NCI-H2227 (cell line): ENCODE data around the gene RXRG.
"Not testable (repeated sequence)": the region's sequence is repeated elsewhere in the genome, so short reads cannot be mapped to it uniquely, and the experiment has no call there.

Source experiments
- DNase-seq: peaks from one replicate; lab custom pipeline; 2025; ENCODE audit not compliant: unreplicated experiment; lab: John Stamatoyannopoulos, UW

RXRG gene

DNA sequence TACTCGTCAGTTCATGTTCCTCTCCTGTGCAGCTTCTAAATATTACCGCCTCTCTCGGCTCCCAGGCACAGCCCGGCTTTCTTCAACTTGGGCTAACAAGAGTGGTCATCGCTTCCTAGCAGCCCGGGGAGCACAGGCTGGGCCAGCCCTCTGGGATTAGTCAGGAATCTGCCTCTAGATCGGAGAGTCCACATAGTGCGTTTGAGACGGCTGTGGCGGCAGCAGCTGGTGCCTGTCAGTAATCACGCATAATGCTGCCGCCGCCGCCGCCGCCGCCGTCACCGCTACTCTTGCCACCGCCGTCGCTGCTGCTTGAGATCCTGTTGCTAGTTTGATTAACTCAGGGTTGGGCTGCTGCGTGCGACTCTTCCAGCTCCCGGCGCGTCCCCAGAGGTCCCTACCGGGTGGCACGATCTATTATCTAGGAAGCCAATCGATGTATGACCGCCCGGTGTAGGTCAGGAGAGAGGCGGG, at the start of gene RXRG:
Gene RXRG, minus strand, starts transcription at position 230 of the 474 bp plus-strand sequence. CDS start 233 bp downstream, outside the sequence.
- peak; percentile 65 for DNase-seq

DNA sequence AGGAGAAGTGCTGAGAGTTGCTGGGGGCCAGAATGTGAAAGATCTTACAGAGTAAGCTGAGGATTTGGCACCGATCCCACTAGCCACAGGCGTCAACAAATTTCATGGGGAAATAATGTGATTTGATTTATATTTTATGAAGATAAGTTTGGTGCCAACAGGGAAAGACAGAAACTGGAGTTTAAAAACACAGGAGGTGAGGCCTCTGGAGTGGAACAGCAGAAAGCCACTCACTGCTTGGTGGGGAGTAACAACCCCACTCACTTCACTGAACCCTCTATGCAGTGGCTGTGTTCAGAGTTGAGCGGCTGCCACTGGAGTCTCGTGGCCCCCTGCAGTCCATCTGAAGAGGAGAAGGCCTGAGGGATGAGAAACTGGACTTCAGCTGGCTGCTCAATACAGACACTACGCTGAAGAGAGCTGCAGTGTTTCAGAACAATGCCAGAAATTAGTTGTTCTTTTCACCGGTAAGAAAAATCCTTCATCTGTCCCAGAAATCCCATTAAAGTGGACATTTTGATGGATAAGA, 48.0 kb upstream of the RXRG start:
- DNase-seq = no peak

DNA sequence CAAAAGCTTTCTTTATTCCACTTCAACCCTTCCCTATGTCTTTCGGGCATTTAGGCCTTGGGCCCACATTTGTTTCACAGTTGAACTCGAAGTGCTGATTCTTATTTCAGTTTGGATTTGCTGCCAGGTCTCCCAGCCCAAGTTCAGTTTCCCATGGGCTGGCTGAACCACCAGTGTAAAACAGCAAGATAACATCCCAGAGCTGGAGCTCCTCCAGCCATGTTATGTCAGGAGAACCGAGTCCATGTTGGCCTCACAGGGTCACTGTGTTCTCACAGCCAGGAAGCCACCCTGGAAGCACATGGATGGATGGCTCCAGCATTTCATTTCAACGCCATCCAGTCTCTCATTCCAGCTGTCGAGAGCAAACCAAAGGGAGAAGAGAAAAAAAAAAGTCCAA, 45.2 kb upstream of the RXRG start:
- DNase-seq = no peak

DNA sequence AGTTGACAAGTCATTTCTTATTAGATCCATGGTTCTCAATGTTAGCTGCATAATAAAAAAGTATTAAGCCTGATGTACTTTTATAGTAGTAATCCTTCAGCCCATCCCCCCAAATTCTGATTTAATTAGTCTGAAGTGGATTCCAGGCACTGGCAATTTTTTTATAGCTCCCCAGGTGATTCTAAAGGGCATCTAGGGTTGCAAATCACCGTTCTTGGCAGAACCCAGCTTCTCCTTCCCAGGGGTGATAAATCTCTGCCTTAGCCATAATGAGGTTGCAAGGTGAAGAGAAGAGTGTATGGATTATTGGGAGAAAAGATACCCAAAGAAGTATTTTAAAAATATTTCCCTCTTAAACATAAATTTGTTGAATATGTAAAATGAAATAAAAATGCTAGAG, 43.0 kb upstream of the RXRG start:
- no peak for DNase-seq

DNA sequence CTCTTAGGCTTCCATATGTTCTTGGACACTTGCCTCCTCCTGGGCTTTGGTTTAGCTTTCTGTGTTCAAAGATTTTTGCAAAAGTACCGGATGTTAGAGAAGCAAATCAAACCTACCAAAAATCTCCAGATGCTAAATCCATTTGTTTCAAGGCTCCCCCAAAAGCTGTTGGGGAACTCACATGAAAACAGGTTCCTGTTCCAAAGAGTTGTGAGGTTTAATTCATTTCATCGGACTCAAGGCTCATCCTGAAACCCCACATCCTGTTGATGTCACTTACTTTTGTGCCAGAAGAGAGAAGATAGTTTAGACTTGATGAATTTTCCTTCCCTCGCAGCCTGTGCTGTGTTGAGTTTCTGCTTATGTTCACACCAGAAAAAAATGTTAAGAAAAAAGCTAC, 41.7 kb upstream of the RXRG start:
- DNase-seq = no peak

DNA sequence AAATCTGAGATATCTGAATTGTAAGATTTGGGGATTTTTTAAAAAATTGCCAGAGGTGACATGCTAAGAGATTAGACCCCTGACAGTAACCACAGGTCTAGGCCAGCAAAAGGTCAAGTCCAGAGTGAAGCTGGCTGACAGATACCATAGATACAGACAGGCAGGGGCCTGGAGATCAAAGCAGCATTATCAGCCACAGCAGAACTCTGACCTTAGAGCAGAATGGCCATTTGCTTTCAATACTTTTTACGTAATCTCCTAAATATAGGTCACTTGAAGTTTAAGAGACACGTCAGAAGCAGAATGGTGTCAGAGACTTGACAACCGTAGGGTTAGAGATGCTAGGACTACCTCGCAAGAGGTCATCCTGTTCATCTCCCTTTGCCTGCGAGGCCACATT, 40.8 kb upstream of the RXRG start:
- DNase-seq = no peak

DNA sequence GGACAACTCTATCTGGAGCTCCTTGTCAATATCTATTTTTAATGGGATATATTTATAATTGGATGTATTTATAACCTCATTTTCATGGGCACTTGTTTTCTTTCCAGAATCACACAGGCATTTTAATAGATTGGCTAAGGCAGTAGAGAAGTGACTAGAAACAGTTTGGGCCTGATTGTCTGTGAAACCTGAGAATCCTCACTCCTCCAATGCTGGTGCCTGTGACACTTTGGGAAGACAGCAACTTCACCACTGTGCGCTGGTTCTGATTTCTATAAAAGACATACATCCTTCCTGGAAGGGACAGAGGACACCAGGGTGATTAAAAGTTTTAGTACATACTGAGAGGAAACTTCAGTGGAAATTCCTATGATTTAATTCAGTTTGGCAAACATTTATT, 39.6 kb upstream of the RXRG start:
- no peak for DNase-seq

DNA sequence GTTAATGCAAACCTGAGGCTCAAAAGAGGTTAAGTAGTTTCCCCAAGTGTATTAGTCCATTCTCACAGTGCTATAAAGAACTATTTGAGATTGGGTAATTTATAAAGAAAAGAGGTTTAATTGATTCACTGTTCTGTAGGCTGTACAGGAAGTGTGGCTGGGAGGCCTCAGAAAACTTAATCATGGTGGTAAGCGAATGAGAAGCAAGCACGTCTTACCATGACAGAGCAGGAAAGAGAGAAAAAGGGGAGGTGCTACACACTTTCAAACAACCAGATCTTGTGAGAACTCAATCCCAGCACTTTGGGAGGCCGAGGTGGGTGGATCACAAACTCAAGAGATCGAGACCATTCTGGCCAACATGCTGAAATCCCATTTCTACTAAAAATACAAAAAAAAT, 38.5 kb upstream of the RXRG start:
- no peak for DNase-seq

DNA sequence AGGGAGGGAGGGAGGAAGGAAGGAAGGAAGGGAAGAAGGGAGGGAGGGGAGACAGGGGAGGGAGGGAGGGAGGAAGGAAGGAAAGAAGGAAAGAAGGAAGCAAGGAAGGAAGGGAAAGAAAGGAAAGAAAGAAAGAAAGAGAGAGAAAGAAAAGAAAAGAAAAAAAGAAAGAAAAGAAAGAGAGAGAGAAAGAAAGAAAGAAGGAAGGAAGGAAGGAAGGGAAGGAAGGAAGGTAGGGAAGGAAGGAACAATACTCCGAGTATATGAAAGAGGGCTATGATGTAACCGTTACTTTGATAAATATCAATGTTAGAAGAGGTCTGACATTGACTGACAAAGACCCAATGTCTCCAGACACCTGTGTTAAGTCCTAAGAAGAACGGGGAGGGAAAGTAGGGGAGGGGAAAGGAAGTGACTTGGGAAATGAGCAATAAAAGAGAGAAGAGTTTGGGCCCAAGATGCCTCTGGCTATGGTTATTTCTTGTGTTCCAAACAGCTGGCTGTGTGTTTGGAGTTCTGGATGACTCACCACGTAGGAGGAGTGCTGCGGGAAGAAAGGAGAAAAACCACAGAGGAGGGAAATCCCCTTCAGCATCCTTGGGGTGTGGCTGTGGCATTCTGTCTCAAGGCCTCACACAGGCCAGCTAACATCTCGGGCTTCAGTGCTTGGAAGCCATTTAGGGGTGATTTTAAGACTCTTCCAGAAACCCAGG, 37.0 kb upstream of the RXRG start:
- no peak for DNase-seq

DNA sequence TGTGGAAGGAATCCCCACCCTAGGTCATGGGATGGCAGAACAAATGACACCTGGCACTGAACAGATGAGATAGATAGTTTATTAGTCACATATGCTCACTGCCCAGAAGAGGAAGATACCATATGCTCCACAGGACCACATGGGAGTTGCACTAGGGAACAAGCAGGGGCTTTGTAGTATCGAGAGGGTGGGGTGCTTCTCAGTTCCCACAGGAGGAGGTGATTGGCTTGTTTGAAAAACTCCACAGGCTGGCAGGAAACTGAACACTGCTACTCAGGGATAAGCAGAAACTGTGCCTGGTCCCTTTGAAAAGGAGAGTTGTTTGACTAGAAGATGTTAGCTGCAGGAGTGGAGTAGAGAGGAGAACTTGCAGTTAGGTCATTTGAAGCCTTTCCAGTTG, 31.9 kb upstream of the RXRG start:
- no peak for DNase-seq

DNA sequence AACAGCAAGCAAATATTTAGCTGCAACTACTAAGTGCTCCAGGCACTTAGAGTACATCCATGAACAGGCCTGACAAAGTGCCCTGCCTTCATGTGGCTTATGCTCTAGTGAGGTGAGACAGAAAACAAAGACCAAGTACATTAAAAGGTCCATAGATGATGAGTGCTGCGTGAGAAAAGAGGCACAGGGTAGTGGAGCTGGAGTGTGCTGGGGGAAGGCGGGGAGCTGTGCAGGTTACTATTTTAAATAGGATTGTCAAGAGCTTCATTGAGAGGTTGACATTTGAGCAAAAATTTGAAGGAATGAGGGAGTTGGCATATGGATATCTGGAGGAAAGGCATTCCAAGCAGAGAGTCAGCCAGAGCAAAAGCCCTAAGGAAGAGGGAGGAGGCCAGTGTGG, 29.3 kb upstream of the RXRG start:
- no peak for DNase-seq

DNA sequence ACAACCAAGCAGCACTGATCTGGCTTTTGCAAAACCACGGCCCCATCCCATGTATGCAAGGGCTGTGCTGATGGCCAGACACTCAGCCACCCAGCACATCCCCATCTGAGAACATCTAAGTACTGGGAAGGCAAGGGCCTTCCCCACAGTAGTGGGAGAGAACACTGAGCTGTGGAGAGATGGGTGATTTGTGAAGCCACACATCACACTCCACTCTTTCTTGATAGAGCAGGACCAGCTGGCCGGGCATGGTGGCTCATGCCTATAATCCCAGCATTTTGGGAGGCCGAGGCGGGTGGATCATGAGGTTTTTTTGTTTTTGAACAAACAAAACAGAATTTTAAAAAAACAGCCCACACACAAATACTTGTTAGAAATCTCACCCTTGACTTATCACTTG, 28.2 kb upstream of the RXRG start:
- no peak for DNase-seq

DNA sequence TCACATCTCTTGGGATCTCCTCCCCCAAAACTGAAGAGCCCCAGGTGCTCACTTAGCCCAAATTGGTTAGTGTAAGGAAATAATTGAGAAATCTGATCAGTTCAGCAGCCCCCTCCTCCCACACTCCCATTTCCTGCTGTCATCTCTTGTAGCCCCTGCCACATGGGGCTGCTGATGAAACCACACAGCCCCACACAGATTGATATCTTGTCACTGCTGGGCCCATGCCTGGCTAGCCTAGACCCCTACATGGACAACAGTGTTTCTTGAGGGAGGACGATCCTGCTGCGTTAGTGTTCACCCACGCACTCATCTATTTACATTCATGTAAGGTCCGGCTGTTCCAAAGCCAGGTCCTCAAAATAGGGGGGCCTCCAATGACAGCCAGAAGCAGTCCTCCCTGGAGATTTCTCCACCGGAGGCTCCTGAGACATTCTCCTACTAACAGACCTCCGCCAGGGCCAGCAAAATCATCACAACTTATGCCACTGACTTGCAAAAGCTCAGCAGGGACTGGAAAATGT, 23.9 kb upstream of the RXRG start:
- DNase-seq = no peak

DNA sequence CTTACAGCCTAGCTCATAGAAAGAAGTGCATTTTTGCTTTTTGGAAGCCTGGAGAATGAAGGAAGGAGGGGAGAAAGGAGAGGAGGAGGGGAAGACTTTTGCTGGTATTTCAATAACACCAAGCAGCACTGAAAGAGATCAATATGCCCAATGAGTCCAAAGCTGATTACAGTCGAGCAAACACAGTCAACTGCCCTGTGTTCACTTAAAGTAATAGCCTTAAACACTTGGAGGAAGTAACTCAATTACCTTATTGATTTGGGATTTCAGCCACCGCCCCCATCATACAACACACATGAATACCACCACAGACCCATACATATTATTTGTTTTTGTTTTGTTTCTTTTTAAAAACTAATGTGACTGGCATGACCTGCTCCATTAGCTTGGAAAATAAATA, 23.3 kb upstream of the RXRG start:
- DNase-seq = no peak

DNA sequence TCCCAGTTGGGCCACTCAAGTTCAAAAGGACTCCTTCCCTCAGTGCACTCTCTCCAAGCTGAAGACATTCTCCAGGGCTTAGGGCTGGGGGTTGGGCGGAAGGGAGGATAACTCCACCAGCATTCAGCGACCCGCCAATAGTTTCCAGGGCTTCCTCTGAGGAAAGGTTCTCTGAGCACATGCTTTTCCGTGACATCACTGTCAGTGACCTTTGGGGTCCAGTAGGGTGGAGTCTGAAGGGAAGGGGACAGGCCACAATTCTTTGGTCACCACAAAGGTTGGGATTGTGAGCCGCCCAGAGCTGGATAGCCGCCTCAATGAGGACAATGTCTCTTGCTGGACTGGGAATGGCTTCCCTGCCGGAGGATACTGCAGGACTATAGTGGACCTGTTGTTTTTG, 22.8 kb upstream of the RXRG start:
- no peak for DNase-seq

DNA sequence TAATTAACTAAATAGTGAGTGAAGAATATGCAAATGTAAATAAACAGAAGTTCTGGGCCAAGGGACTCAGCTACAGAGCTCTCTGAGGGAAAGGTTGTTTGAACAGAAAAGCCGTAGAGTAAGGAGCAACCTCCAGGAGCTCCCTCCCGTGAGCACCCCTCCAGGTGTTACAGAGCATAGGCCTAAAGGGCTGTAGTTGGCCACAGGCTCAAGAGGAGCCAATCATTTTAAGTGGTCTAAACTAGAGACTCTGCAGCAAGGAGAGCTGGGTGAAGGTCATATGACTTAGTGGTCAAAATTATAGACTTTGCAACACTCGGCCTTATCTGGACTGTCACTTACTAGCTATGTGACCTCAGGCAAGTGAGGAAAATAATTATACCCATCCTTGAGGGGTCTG, 19.1 kb upstream of the RXRG start:
- peak; percentile 58 for DNase-seq

DNA sequence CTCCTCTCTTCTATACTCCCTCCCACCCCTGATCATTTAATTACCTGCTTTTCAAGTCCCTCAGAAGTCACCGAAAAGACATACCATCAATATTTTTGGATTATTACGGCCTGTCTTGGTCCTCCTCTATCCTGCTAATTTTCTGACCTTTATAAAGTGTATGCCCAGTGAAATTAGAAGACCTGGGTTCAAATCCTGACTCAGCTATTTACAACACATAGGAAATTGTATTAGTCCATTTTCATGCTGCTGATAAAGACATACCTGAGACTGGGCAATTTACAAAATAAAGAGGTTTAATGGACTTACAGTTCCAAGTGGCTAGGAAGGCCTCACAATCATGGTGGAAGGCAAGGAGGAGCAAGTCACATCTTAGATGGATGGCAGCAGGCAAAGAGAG, 14.8 kb upstream of the RXRG start:
- not testable (repeated sequence) for DNase-seq

DNA sequence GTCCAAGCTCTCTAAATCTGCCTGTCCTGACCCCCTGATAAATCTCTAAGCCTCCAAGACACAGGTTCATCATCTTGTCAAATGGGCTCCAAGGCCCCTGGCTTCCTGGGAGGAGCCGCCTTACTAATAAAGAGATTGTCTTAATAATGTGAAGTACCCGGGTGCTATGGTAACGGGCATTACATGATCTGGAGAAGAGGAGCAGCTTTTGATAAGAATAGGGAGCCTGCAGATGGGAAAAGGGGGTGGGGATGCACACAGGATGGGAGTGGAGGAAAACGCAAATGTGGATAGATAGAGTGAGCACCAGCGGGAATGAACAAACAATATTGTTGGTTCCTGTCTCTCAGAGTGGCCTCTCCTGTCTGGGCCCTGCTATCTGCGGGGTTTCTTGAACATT, 11.9 kb upstream of the RXRG start:
- DNase-seq = peak; percentile 15

DNA sequence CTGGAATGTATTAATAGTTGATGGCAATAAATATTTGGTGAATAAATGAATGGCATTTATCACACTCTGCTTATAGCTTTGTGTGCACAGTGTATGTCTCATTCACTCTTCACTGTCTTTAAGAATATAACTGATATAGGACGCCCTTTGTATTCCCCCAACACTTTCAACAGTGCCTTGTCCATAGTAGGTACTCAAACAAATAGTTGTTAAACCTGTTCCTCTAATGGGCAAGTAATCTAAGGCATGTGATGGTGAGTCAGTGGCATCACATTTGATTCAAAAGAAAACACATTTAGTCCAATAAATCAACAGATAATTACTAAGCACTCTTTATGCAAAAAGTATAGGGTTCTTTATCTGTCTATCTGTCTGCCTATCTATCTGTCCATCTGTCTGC, 11.2 kb upstream of the RXRG start:
- DNase-seq = no peak

DNA sequence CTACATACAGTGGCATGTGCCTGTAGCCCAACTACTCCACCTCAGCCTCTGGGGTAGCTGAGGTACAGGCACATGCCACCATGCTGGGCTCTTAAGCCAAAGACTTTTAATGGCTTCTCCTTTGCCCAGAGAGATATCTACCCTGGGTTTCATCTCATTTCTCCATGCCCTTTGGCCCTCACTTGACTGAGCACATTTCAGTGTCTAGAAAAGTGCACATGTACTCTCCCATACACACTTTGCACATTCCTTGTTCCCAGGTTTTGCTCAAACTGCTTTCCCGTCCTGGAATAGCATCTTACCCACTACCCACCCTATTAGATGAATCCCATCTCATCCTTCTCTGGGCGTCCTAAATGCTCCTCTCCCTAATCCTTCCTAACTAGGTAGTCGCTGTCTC, 10.2 kb upstream of the RXRG start:
- no peak for DNase-seq

DNA sequence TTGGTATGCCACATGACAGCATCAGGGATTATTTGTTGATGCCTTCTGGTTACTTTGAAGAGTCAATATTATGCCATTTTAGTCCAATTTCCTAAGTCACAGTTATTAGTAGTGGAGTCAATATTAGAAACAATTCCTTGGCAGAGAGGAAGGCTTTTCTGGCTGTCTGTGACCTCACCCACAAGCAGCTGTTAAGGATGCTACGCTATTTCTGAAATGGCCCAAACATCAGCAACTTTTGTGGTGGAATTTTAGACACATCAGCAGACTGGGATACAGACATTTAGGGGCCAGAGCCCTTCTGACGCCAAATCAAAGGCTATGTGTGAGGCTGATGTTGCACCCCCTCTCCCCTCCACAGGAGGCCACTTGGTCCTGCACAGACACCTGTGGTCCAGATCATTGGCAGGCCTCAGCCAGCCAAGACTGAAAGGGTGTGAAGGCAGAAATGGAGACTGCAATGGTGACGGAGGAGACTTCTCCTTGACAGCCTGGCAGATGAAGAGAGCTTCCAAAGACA, 9.2 kb upstream of the RXRG start:
- DNase-seq = no peak

DNA sequence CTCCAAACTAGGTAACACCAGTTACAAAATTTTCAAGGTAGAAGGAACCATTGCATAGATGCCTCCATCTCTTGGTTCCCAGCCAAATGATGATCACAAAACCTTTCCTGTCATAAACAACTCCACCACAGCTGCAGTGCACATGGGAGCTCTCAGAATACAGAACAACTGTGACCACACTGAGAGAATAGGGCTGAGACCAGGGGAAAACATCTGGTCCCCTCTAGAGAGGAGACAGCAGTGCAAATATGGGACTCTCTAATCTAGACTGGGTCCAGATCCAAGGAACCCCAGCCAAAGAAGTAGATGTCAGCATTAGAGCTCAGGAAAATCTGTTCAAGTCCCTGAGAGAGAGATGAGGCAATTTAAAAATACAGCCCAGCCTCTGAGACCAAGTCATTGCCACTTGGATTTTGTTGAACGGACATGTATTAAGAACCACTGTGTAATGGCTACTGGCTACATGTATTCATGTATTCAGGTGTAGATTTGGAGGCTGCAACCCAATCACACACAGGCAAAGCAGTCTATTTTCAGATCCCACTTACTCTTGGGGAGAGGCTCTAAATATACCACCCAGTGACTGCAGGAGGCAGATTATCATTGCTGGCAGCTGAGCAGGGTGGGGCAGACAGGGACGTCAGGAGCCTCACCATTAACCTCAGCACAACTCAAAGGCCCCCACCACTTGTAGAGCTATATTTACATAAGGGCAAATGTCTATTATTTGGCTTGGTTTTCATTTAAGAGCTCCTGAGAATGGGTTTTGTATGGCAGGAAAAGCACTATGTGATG, 7.6 kb upstream of the RXRG start:
- DNase-seq = no peak
